Measurements from ENCODE around the gene KCNJ14. TPM values are rescaled to one million over a fixed set of nuclear protein-coding genes. Genes with fewer than 3 reads are reported as not detected.

KCNJ14 gene
- 0.31 and 0.34 TPM in 2 replicates for polyA plus RNA-seq (2011; rRNA removed)
- 0.28 and 0.46 TPM in 2 replicates for polyA minus RNA-seq (2011; rRNA and poly(A)+ RNA removed)

DNA sequence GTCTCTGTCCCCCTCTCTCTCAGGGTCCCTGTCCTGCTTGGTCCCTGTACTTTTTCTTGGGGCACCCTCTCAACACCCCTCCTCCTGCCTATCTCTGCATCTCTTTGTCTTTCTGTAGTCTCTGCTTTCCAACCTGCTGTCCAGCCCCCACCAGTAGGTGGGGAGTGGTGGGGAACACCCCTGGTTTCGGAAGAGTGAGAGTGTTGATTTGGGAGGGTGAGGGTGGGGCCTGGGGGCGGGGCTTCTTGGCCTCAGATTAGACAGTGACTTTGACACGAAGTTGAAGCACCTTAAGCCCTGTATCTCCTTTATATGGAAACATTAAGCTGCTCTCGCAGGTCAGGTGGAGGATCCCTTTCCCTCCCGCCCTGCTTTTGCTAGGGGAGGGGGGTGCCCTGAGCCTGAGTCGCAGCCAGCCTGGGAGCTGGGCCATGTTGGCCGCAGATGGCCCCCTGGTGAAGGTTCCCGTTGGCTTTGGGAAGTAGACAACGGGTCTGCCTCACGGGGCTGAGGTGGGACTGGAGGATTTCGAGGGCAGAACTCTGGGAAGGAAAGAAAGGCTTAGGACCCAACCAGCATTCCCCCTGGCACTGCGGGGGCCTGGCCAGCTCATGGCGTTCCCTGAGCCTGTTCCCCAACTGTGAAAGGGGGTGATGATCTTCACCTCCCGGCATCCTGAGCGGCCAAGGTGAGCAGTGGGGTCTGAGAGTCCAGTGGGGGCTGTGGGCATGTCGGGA, at the start of gene KCNJ14:
Gene KCNJ14, plus strand, starts transcription at position 404 of the 737 bp plus-strand sequence. CDS start 6,151 bp downstream, outside the sequence.
- ChIA-PET POLR2A (no interaction called here), CTCF (interaction anchor here (0.8 kb wide), 1 partner anchor 34 kb away, joined by 3 read pairs; no protein-coding TSS in a partner anchor)
- Histone ChIP-seq H3K27me3 (ENCODE audit: control insufficient read depth, insufficient read depth, low read length) (no peaks in the 10 kb centered on the region), H3K36me3 (ENCODE audit: control insufficient read depth, insufficient read depth, low read length) (peaks cover 31% of the 10 kb centered on the region), H3K4me3 (ENCODE audit: low read depth, low read length) (no peak within 1 kb of the TSS)
- no peak for DNase-seq (ENCODE audit: low read depth)
- no peak for TF ChIP-seq CTCF (IDR thresholded peaks at IDR 0.05; ENCODE audit: insufficient read depth, low read depth, low read length)

GRCh38 chr19:48405850-48406249, 49.5 kb upstream of the KCNJ14 start:
- CTCF ChIA-PET: interaction anchor here (1.2 kb wide), 1 partner anchor 15 kb away, joined by 4 read pairs; the partner anchor contains the start of gene KDELR1
- no peak for TF ChIP-seq CTCF (IDR thresholded peaks at IDR 0.05; ENCODE audit: insufficient read depth, low read depth, low read length)
- no peak for DNase-seq (ENCODE audit: low read depth)
- no peaks in the 10 kb centered on the region for H3K27me3 ChIP-seq (ENCODE audit: control insufficient read depth, insufficient read depth, low read length)
- POLR2A ChIA-PET: no interaction called here
- no peak overlapping the region for H3K4me3 ChIP-seq (ENCODE audit: low read depth, low read length)
- H3K36me3 ChIP-seq (ENCODE audit: control insufficient read depth, insufficient read depth, low read length): no peaks in the 10 kb centered on the region

DNA sequence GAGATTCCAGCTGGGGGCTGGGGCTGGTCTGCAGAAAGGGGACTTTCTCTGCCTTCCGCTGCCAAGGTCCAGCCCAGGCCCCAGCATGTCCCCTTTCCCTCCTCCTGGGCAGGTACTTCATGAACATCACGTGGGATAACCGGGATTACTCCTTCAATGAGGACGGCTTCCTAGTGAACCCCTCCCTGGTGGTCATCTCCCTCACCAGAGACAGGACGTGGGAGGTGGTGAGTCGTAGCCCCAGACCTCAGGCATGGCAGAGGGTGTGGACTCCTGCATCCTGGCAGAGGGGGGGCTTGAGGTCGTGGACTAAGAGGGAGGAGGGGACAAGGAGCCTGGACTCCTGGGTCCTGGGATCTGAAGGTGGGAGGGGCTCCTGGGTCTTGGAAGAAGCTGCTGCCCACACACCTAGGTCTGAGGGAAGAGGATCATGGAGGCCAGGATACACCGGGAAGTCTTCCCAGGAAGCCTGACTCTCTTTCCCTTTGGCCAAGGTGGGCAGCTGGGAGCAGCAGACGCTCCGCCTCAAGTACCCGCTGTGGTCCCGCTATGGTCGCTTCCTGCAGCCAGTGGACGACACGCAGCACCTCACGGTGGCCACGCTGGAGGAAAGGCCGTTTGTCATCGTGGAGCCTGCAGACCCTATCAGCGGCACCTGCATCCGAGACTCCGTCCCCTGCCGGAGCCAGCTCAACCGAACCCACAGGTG, 41.3 kb upstream of the KCNJ14 start:
- POLR2A ChIA-PET: no interaction called here
- Histone ChIP-seq H3K36me3 (ENCODE audit: control insufficient read depth, insufficient read depth, low read length) (no peaks in the 10 kb centered on the region), H3K4me3 (ENCODE audit: low read depth, low read length) (no peak overlapping the region), H3K27me3 (ENCODE audit: control insufficient read depth, insufficient read depth, low read length) (no peaks in the 10 kb centered on the region)
- no peak for TF ChIP-seq CTCF (IDR thresholded peaks at IDR 0.05; ENCODE audit: insufficient read depth, low read depth, low read length)
- no peak for DNase-seq (ENCODE audit: low read depth)
- CTCF ChIA-PET: interaction anchor here (1.0 kb wide), 1 partner anchor 12 kb away, joined by 3 read pairs; no protein-coding TSS in a partner anchor

DNA sequence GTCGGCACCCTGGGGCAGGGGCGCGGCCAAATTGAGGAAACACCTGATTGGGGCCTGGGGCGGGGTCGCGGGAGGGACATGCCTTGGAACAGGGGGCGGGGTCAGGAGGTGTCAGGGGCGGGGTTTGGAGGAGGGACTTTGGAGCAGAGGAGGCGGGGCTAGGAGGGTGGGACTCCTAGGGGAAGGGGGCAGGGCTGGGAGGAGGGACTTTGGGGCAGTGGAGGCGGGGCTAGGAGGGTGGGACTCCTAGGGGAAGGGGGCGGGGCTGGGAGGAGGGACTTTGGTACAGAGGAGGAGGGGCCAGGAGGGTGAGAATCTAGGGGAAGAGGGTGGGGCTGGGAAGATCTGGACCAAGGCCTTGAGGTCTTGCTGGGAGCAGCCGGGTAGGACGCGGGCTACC, 40.0 kb upstream of the KCNJ14 start:
- H3K36me3 ChIP-seq (ENCODE audit: control insufficient read depth, insufficient read depth, low read length): no peaks in the 10 kb centered on the region
- H3K4me3 ChIP-seq (ENCODE audit: low read depth, low read length): no peak overlapping the region
- ChIA-PET CTCF (no interaction called here), POLR2A (no interaction called here)
- no peak for DNase-seq (ENCODE audit: low read depth)
- H3K27me3 ChIP-seq (ENCODE audit: control insufficient read depth, insufficient read depth, low read length): no peaks in the 10 kb centered on the region
- TF ChIP-seq CTCF (IDR thresholded peaks at IDR 0.05; ENCODE audit: insufficient read depth, low read depth, low read length): no peak

- Histone ChIP-seq H3K36me3 (ENCODE audit: control insufficient read depth, insufficient read depth, low read length) (no peaks in the 10 kb centered on the region), H3K4me3 (ENCODE audit: low read depth, low read length) (no peak overlapping the region), H3K27me3 (ENCODE audit: control insufficient read depth, insufficient read depth, low read length) (no peaks in the 10 kb centered on the region)
- CTCF ChIA-PET: no interaction called here
- POLR2A ChIA-PET: no interaction called here
- no peak for DNase-seq (ENCODE audit: low read depth)
- no peak for TF ChIP-seq CTCF (IDR thresholded peaks at IDR 0.05; ENCODE audit: insufficient read depth, low read depth, low read length)
These were observed 39.6 kb upstream of the KCNJ14 start for GRCh38 chr19:48415806-48416221.

Data from BJ (cell line).